ENCODE measurements around the gene JAKMIP1. TPM values are rescaled to one million over a fixed set of nuclear protein-coding genes. Genes with fewer than 3 reads are reported as not detected.

The JAKMIP1 gene
- total RNA-seq, 1 donor from 2014 or later = 28.9 TPM

GRCh38 chr4:5982156-5982973 lies 218.0 kb downstream of the JAKMIP1 start:
- FAIRE-seq (no peak), DNase-seq (ENCODE audit: low spot score in 2 of 2) (no peak)

GRCh38 chr4:5980436-5981155 lies 219.8 kb downstream of the JAKMIP1 start:
- no peak for FAIRE-seq
- DNase-seq (ENCODE audit: low spot score in 2 of 2) = no peak

GRCh38 chr4:5979981-5980380 lies 220.4 kb downstream of the JAKMIP1 start:
- FAIRE-seq (no peak), DNase-seq (ENCODE audit: low spot score in 2 of 2) (no peak)

DNA sequence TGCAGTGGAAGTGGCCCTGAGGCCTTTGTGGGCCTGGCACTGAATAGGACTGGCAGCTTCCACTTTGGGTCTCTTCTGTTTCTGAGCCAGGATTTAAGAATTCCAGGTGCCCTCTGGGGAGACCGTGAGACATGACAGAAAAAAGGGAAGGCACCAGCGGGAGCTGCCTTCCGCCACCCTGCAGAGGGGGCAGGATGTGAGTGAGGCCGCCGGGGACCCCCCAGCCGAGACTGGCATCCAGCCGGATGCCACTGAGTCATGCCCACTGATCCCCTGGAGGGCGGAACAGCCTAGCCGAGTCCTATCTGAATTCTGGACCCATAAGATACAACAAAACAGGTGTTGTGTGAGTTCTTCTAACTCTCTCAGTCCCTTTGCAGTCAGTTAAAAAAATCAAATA lies 223.4 kb downstream of the JAKMIP1 start:
- DNase-seq (ENCODE audit: low spot score in 2 of 2) = no peak
- no peak for FAIRE-seq

- FAIRE-seq = no peak
- no peak for DNase-seq (ENCODE audit: low spot score in 2 of 2)
These were observed 223.9 kb downstream of the JAKMIP1 start for GRCh38 chr4:5976431-5976830.

Other genes starting within 250 kb of the JAKMIP1 start
- gene C4orf50, start 182.1 kb downstream of the JAKMIP1 start, total RNA-seq = 12.2 TPM
- gene WFS1, start 69.3 kb upstream of the JAKMIP1 start, total RNA-seq = 3.7 TPM

All from frontal cortex (tissue), 4 donors.